CD14-positive monocyte (primary cell): Measurements from ENCODE around the gene MTMR10. TPM values are rescaled to one million over a fixed set of nuclear protein-coding genes. Genes with fewer than 3 reads are reported as not detected.

Experiments used
- DNase-seq, 3 donors: peaks; one replicate each; pipeline ENCODE4 v3.0.0-alpha.2; 2011 to 2022
- H2AFZ ChIP-seq: 2 replicates; pipeline ENCODE4 v1.6.0; 2012; ENCODE audit warnings: mild to moderate bottlenecking, low read depth, low read length, inconsistent platforms; ENCODE audit not compliant: insufficient read depth, poor library complexity, severe bottlenecking
- H3K27ac ChIP-seq, 2 donors: 1 replicate in 1 of 2; 2 replicates in 1 of 2; pipeline ENCODE4 v1.5.1; 2012 to 2013; ENCODE audit warnings: low read length in 2 of 2, control low read depth in 1 of 2, inconsistent platforms in 1 of 2, low read depth in 1 of 2, mild to moderate bottlenecking in 1 of 2
- H3K27me3 ChIP-seq, 2 donors: one replicate each; pipeline versions ENCODE4 v1.6.0 to v1.6.1; 2011 to 2013; ENCODE audit warnings: low read length in 2 of 2; ENCODE audit not compliant: control insufficient read depth in 2 of 2, insufficient read depth in 2 of 2
- H3K36me3 ChIP-seq, 2 donors: replicated peaks in 1 of 2; 1 replicate in 1 of 2; 2 replicates in 1 of 2; pipeline versions ENCODE4 v1.5.1 to v1.6.1; 2012 to 2013; ENCODE audit warnings: low read length in 2 of 2, control low read depth in 1 of 2, inconsistent platforms in 1 of 2, mild to moderate bottlenecking in 1 of 2; ENCODE audit not compliant: insufficient read depth in 2 of 2, control insufficient read depth in 1 of 2
- H3K4me1 ChIP-seq, 2 donors: 1 replicate in 1 of 2; 2 replicates in 1 of 2; pipeline versions ENCODE4 v1.5.1 to v1.6.1; 2012 to 2013; ENCODE audit warnings: low read length in 2 of 2, control low read depth in 1 of 2, inconsistent platforms in 1 of 2, mild to moderate bottlenecking in 1 of 2, moderate library complexity in 1 of 2; ENCODE audit not compliant: insufficient read depth in 2 of 2, control insufficient read depth in 1 of 2
- H3K4me2 ChIP-seq: replicated peaks from 2 replicates; pipeline ENCODE3; 2012; ENCODE audit warnings: low read length, moderate library complexity, mild to moderate bottlenecking; ENCODE audit not compliant: poor library complexity, severe bottlenecking; ENCODE audit errors: extremely low read depth
- H3K4me3 ChIP-seq, 3 experiments: fragments of 200-600 bp in 1 of 3; sonication (generic) in 1 of 3; replicated peaks in 1 of 3; 1 replicate in 2 of 3; 2 replicates in 1 of 3; pipeline ENCODE4 v1.5.1; 2011 to 2013; ENCODE audit warnings: low read length in 3 of 3, mild to moderate bottlenecking in 3 of 3, control low read depth in 2 of 3, low read depth in 2 of 3, inconsistent platforms in 1 of 3, moderate library complexity in 1 of 3
- H3K79me2 ChIP-seq: 2 replicates; pipeline ENCODE4 v1.6.0; 2012; ENCODE audit warnings: mild to moderate bottlenecking, control low read depth, inconsistent platforms, low read length, moderate library complexity; ENCODE audit not compliant: insufficient read depth
- H3K9ac ChIP-seq: 2 replicates; pipeline ENCODE4 v1.6.0; 2017; ENCODE audit warnings: low read length, mild to moderate bottlenecking; ENCODE audit not compliant: insufficient read depth, poor library complexity, severe bottlenecking
- H3K9me3 ChIP-seq, 2 donors: replicated peaks in 1 of 2; 1 replicate in 1 of 2; 2 replicates in 1 of 2; pipeline versions ENCODE4 v1.5.1 to v1.6.1; 2012 to 2013; ENCODE audit warnings: low read length in 2 of 2, control low read depth in 1 of 2; ENCODE audit not compliant: control insufficient read depth in 1 of 2, insufficient read depth in 1 of 2
- H4K20me1 ChIP-seq: 2 replicates; pipeline ENCODE4 v1.6.0; 2012; ENCODE audit warnings: mild to moderate bottlenecking, low read length, control low read depth, moderate library complexity; ENCODE audit not compliant: insufficient read depth
- H3K27ac Mint-ChIP-seq, 7 donors: one replicate each; pipeline ENCODE4 v1.8.0; 2020; ENCODE audit warnings: mild to moderate bottlenecking in 7 of 7, mixed read lengths in 7 of 7, moderate library complexity in 6 of 7, inconsistent platforms in 2 of 7
- H3K27me3 Mint-ChIP-seq, 3 donors: one replicate each; pipeline ENCODE4 v1.8.0; 2021 to 2022; ENCODE audit warnings: low read depth in 3 of 3, mild to moderate bottlenecking in 3 of 3, mixed read lengths in 3 of 3, moderate library complexity in 3 of 3, inconsistent platforms in 1 of 3
- H3K36me3 Mint-ChIP-seq, 2 donors: one replicate each; pipeline ENCODE4 v1.8.0; 2020; ENCODE audit warnings: mixed read lengths in 2 of 2, inconsistent platforms in 1 of 2, mild to moderate bottlenecking in 1 of 2
- H3K4me1 Mint-ChIP-seq: one replicate; pipeline ENCODE4 v1.8.0; 2020; ENCODE audit warnings: mild to moderate bottlenecking, mixed read lengths
- H3K4me3 Mint-ChIP-seq, 2 donors: one replicate each; pipeline ENCODE4 v1.8.0; 2020; ENCODE audit warnings: mild to moderate bottlenecking in 2 of 2, mixed read lengths in 2 of 2, moderate library complexity in 1 of 2
- H3K9me3 Mint-ChIP-seq, 7 donors: one replicate each; pipeline ENCODE4 v1.8.0; 2020 to 2022; ENCODE audit warnings: mixed read lengths in 7 of 7, mild to moderate bottlenecking in 6 of 7, moderate library complexity in 6 of 7, inconsistent platforms in 2 of 7
- WGBS: methylation state at CpG from one replicate; pipeline ENCODE4 v1.1.5; 2013; ENCODE audit warnings: missing lambda C conversion rate; ENCODE audit not compliant: insufficient coverage; 5-methylcytosine and 5-hydroxymethylcytosine counted together
- intact Hi-C, 2 donors: fragments of 100-400 bp; cut with micrococcal nuclease; formaldehyde crosslinking; loops; one replicate each; pipeline versions ENCODE4 v1.15.0 to v1.15.1; 2023
- polyA plus RNA-seq, 3 donors: library from polyadenylated mRNA; depleted of rRNA in 1 of 3; unstranded in 2 of 3; stranded (reverse) in 1 of 3; fragments of 300-500 nt in 2 of 3; fragments of >200 nt in 1 of 3; fragmentation: Illumina TruSeq in 2 of 3; gene quantifications; 1 replicate in 2 of 3; 2 replicates in 1 of 3; pipeline ENCODE4 v1.2.3, GENCODE V29; 2012 to 2021
- TF ChIP-seq, protein P1 (sequence below): fragments of 200-600 bp; IDR thresholded peaks from one replicate; pipeline ENCODE4 v1.8.0; 2022; ENCODE audit warnings: antibody characterized with exemption, mild to moderate bottlenecking

Gene MTMR10
- polyA plus RNA-seq, 3 donors = 8.7 to 23.3 (median 15.9) TPM

- Histone ChIP-seq H3K79me2 (no peaks in the 10 kb centered on the region), H2AFZ (no peak overlapping the region), H3K4me3 (no peak overlapping the region), H3K36me3 (no peaks in the 10 kb centered on the region), H3K4me2 (no peak overlapping the region), H4K20me1 (no peaks in the 10 kb centered on the region), H3K4me1 (no peaks in the 10 kb centered on the region), H3K27me3 (no peaks in the 10 kb centered on the region), H3K9ac (no peak overlapping the region), H3K9me3 (no peaks in the 10 kb centered on the region), H3K27ac (no peak overlapping the region)
- H3K4me3 Mint-ChIP-seq = no peak overlapping the region
- H3K9me3 Mint-ChIP-seq = no peaks in the 10 kb centered on the region
- no peak for DNase-seq
- TF ChIP-seq, protein P1, sequence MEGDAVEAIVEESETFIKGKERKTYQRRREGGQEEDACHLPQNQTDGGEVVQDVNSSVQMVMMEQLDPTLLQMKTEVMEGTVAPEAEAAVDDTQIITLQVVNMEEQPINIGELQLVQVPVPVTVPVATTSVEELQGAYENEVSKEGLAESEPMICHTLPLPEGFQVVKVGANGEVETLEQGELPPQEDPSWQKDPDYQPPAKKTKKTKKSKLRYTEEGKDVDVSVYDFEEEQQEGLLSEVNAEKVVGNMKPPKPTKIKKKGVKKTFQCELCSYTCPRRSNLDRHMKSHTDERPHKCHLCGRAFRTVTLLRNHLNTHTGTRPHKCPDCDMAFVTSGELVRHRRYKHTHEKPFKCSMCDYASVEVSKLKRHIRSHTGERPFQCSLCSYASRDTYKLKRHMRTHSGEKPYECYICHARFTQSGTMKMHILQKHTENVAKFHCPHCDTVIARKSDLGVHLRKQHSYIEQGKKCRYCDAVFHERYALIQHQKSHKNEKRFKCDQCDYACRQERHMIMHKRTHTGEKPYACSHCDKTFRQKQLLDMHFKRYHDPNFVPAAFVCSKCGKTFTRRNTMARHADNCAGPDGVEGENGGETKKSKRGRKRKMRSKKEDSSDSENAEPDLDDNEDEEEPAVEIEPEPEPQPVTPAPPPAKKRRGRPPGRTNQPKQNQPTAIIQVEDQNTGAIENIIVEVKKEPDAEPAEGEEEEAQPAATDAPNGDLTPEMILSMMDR = no peak
- H3K27me3 Mint-ChIP-seq = peaks cover 7 to 8% (median 8%) of the 10 kb centered on the region in 3 donors
- H3K27ac Mint-ChIP-seq = no peak overlapping the region
- WGBS = no CpG with 5 or more reads among the region's 3 CpGs
- no peaks in the 10 kb centered on the region for H3K36me3 Mint-ChIP-seq
- intact Hi-C loops = no loop called here
- H3K4me1 Mint-ChIP-seq = peaks cover 5% of the 10 kb centered on the region
Observed at GRCh38 chr15:31031471-31032067, 40.1 kb upstream of the MTMR10 start.

DNA sequence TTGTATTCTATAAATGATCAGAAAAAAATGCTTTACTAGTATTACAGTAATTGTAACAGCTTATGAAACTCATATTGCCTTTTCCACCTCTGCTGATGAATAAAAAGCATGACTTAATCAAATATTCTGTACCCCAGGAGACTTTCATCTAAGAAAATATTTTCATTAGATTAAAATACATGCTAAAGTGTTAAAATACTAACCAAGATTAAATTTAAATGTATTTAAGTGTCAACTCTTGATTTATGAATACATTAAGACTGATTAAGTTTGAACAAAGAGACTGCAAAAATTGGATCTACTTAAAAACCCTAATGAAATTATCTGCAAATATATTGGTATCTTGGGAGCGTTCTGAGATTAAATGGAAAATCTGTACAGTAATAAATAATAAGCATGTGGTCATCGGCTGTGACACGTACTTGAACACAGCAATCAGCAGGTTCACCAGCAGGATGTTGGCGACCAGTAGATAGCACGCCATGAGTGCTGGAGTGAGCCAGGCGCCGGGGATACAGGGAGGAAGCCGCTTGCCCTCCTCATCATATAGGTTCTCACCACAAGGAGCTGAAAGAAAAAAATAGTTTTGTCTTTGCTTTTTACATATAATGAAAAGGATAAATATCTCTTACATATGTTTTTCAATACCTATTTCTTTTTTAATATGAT lies 36.6 kb upstream of the MTMR10 start:
- Mint-ChIP-seq H3K36me3 (no peaks in the 10 kb centered on the region), H3K4me3 (peak overlapping the region in 1 of 2 donors; percentile 26), H3K27ac (no peak overlapping the region), H3K27me3 (peaks cover 8 to 11% (median 10%) of the 10 kb centered on the region in 3 donors), H3K4me1 (peaks cover 15% of the 10 kb centered on the region), H3K9me3 (peaks cover 0 to 3% (median 0%) of the 10 kb centered on the region in 7 donors)
- intact Hi-C loops = no loop called here
- Histone ChIP-seq H3K27me3 (no peaks in the 10 kb centered on the region), H3K9me3 (no peaks in the 10 kb centered on the region), H3K27ac (no peak overlapping the region), H3K9ac (no peak overlapping the region), H3K4me3 (no peak overlapping the region), H4K20me1 (no peaks in the 10 kb centered on the region), H3K4me1 (peaks cover 4 to 5% of the 10 kb centered on the region in 2 donors), H2AFZ (no peak overlapping the region), H3K79me2 (no peaks in the 10 kb centered on the region), H3K4me2 (no peak overlapping the region), H3K36me3 (no peaks in the 10 kb centered on the region)
- TF ChIP-seq, protein P1 = no peak
- peak in 1 of 3 donors; percentile 6 for DNase-seq
- WGBS = 0% methylated on average over 4 of the region's 8 CpGs
